Neural cell (in vitro differentiated cells): ENCODE data around the gene ZNF879. TPM values are rescaled to one million over a fixed set of nuclear protein-coding genes. Genes with fewer than 3 reads are reported as not detected.

Experiments
- H2AFZ ChIP-seq: fragments of 200-600, 300-800 bp; sonication (generic), shearing (Covaris generic); 2 replicates; pipeline ENCODE4 v1.6.0; 2014; ENCODE audit warnings: low read depth, mild to moderate bottlenecking, antibody characterized with exemption, low read length, moderate library complexity
- H3F3A ChIP-seq: fragments of 200-600 bp; shearing (Covaris generic); 2 replicates; pipeline ENCODE4 v1.6.1; 2016; ENCODE audit warnings: mild to moderate bottlenecking, moderate library complexity, mixed read lengths, antibody characterized with exemption, low read length; ENCODE audit not compliant: insufficient read depth, poor library complexity, severe bottlenecking
- H3K27ac ChIP-seq: fragments of 200-600, 300-800 bp; sonication (generic), shearing (Covaris generic); 2 replicates; pipeline ENCODE4 v1.5.1; 2014; ENCODE audit warnings: mild to moderate bottlenecking, low read length, moderate library complexity
- H3K27me3 ChIP-seq: fragments of 300-800, 200-600 bp; sonication (generic), shearing (Covaris generic); 2 replicates; pipeline ENCODE4 v1.6.0; 2014; ENCODE audit warnings: mild to moderate bottlenecking, low read depth, low read length, moderate library complexity; ENCODE audit not compliant: insufficient read depth
- H3K36me3 ChIP-seq: fragments of 300-800, 200-600 bp; sonication (generic), shearing (Covaris generic); 2 replicates; pipeline ENCODE4 v1.5.1; 2014; ENCODE audit warnings: mild to moderate bottlenecking, antibody characterized with exemption, low read length, moderate library complexity; ENCODE audit not compliant: insufficient read depth
- H3K4me2 ChIP-seq: fragments of 300-800, 200-600 bp; sonication (generic), shearing (Covaris generic); 2 replicates; pipeline ENCODE4 v1.6.0; 2014; ENCODE audit warnings: mild to moderate bottlenecking, low read length
- H3K4me3 ChIP-seq: fragments of 300-800, 200-600 bp; sonication (generic), shearing (Covaris generic); 2 replicates; pipeline ENCODE4 v1.5.1; 2014; ENCODE audit warnings: mild to moderate bottlenecking, low read length, moderate library complexity
- H3K79me2 ChIP-seq: fragments of 200-600 bp; shearing (Covaris generic); replicated peaks from 2 replicates; pipeline ENCODE4 v1.6.0; 2014; ENCODE audit warnings: mild to moderate bottlenecking, low read length, moderate library complexity; ENCODE audit not compliant: insufficient read depth
- H3K9ac ChIP-seq: fragments of 300-800, 200-600 bp; sonication (generic), shearing (Covaris generic); 2 replicates; pipeline ENCODE4 v1.6.1; 2016; ENCODE audit warnings: mild to moderate bottlenecking, low read length, mixed read lengths
- H3K9me2 ChIP-seq: fragments of 200-600 bp; shearing (Covaris generic); 2 replicates; pipeline ENCODE4 v1.6.1; 2016; ENCODE audit warnings: mild to moderate bottlenecking, low read length, mixed read lengths; ENCODE audit not compliant: insufficient read depth
- H3K9me3 ChIP-seq: fragments of 200-600, 300-800 bp; sonication (generic), shearing (Covaris generic); 2 replicates; pipeline ENCODE4 v1.6.1; 2016; ENCODE audit warnings: mild to moderate bottlenecking, mixed run types, low read length, moderate library complexity, mixed read lengths
- H4K20me1 ChIP-seq: fragments of 200-600 bp; shearing (Covaris generic); 2 replicates; pipeline ENCODE4 v1.6.1; 2016; ENCODE audit warnings: mild to moderate bottlenecking, mixed run types; ENCODE audit not compliant: insufficient read depth
- CTCF ChIP-seq: fragments of 450-650 bp; IDR thresholded peaks from 2 replicates; pipeline ENCODE4 v1.5.1; 2014; ENCODE audit warnings: antibody characterized with exemption, mild to moderate bottlenecking, moderate library complexity; ENCODE audit not compliant: poor library complexity, severe bottlenecking
- EP300 ChIP-seq: fragments of 450-650 bp; conservative IDR thresholded peaks from 2 replicates; pipeline ENCODE4 v1.6.1; 2014; ENCODE audit warnings: antibody characterized with exemption, mild to moderate bottlenecking, moderate library complexity; ENCODE audit not compliant: poor library complexity, severe bottlenecking
- EZH2 ChIP-seq: fragments of 200-600, 300-800 bp; shearing (Covaris generic), sonication (generic); IDR thresholded peaks from 2 replicates; pipeline ENCODE4 v1.6.1; 2014; ENCODE audit warnings: antibody characterized with exemption, low read length, borderline replicate concordance, mild to moderate bottlenecking; ENCODE audit not compliant: insufficient read depth, poor library complexity, severe bottlenecking
- MXI1 ChIP-seq: fragments of 450-650 bp; conservative IDR thresholded peaks from 2 replicates; pipeline ENCODE4 v1.6.1; 2014; ENCODE audit warnings: antibody characterized with exemption, mild to moderate bottlenecking; ENCODE audit not compliant: poor library complexity, severe bottlenecking
- POLR2AphosphoS5 ChIP-seq: IDR thresholded peaks from 2 replicates; pipeline ENCODE4 v1.6.1; 2012
- RAD21 ChIP-seq: fragments of 450-650 bp; conservative IDR thresholded peaks from 2 replicates; pipeline ENCODE4 v1.6.1; 2014; ENCODE audit warnings: antibody characterized with exemption, mild to moderate bottlenecking, moderate library complexity
- REST ChIP-seq: IDR thresholded peaks from 2 replicates; pipeline ENCODE4 v1.6.1; 2012; ENCODE audit warnings: borderline replicate concordance
- SMC3 ChIP-seq: fragments of 450-650 bp; conservative IDR thresholded peaks from 2 replicates; pipeline ENCODE4 v1.6.1; 2014; ENCODE audit warnings: antibody characterized with exemption, mild to moderate bottlenecking, moderate library complexity; ENCODE audit not compliant: poor library complexity
- TAF1 ChIP-seq: IDR thresholded peaks from 2 replicates; pipeline ENCODE4 v1.6.1; 2012; ENCODE audit warnings: low read depth
- polyA plus RNA-seq: library from polyadenylated mRNA; depleted of rRNA; stranded (reverse); fragments of >200 nt; gene quantifications from 2 replicates; pipeline ENCODE4 v1.2.3, GENCODE V29; 2014

The ZNF879 gene
- polyA plus RNA-seq, 1 donor from 2014 or later = 18.7 TPM

GRCh38 chr5:178992291-178992895, 31.2 kb upstream of the ZNF879 start:
- Histone ChIP-seq H3K4me2 (no peak overlapping the region), H3K27ac (no peak overlapping the region), H2AFZ (no peak overlapping the region), H3K9me2 (no peaks in the 10 kb centered on the region), H3K79me2 (no peaks in the 10 kb centered on the region), H3K9me3 (no peaks in the 10 kb centered on the region), H3K4me3 (no peak overlapping the region), H3F3A (no peaks in the 10 kb centered on the region), H4K20me1 (no peaks in the 10 kb centered on the region), H3K36me3 (no peaks in the 10 kb centered on the region), H3K27me3 (peaks cover 41% of the 10 kb centered on the region), H3K9ac (no peak overlapping the region)
- TF ChIP-seq RAD21 (no peak), EZH2 (no peak), SMC3 (no peak), REST (no peak), POLR2AphosphoS5 (no peak), TAF1 (no peak), MXI1 (no peak), CTCF (no peak), EP300 (no peak)

GRCh38 chr5:178993236-178993765, 30.3 kb upstream of the ZNF879 start:
- Histone ChIP-seq H3K9ac (no peak overlapping the region), H3K27me3 (peaks cover 41% of the 10 kb centered on the region), H3K4me3 (no peak overlapping the region), H3K4me2 (no peak overlapping the region), H4K20me1 (no peaks in the 10 kb centered on the region), H3K9me2 (no peaks in the 10 kb centered on the region), H2AFZ (no peak overlapping the region), H3K9me3 (no peaks in the 10 kb centered on the region), H3K27ac (no peak overlapping the region), H3F3A (no peaks in the 10 kb centered on the region), H3K79me2 (no peaks in the 10 kb centered on the region), H3K36me3 (no peaks in the 10 kb centered on the region)
- TF ChIP-seq TAF1 (no peak), REST (no peak), POLR2AphosphoS5 (no peak), RAD21 (no peak), SMC3 (no peak), CTCF (no peak), EP300 (no peak), MXI1 (no peak)
